ENCODE data around the gene ZKSCAN4. TPM values are rescaled to one million over a fixed set of nuclear protein-coding genes. Genes with fewer than 3 reads are reported as not detected.

ZKSCAN4 gene
- total RNA-seq, 2 experiments from 2014 or later = 5.7 to 6.1 TPM

- H3K36me3 Mint-ChIP-seq = peaks cover 7% of the 10 kb centered on the region
- peak overlapping the region; percentile 73 for H3K4me3 Mint-ChIP-seq
- DNase-seq (peak; percentile 64), ATAC-seq (peak; percentile 47)
- no peak overlapping the region for H3K27ac Mint-ChIP-seq
- peaks cover 34% of the 10 kb centered on the region for H3K4me1 Mint-ChIP-seq
- peaks cover 86% of the 10 kb centered on the region for H3K27me3 Mint-ChIP-seq
- CTCF ChIA-PET = interaction anchor here (0.8 to 0.9 kb wide), 2 partner anchors 107 to 144 kb away, joined by 3 read pairs; no protein-coding TSS in a partner anchor
- H3K9me3 Mint-ChIP-seq (ENCODE audit: low read depth) = no peaks in the 10 kb centered on the region
These were observed 40.1 kb downstream of the ZKSCAN4 start for GRCh38 chr6:28211840-28212509.

GRCh38 chr6:28209753-28210535, 42.1 kb downstream of the ZKSCAN4 start:
- no peak for ATAC-seq
- Mint-ChIP-seq H3K9me3 (ENCODE audit: low read depth) (peaks cover 6% of the 10 kb centered on the region), H3K36me3 (peaks cover 11% of the 10 kb centered on the region), H3K27me3 (peaks cover 89% of the 10 kb centered on the region), H3K4me3 (no peak overlapping the region), H3K27ac (no peak overlapping the region), H3K4me1 (peaks cover 34% of the 10 kb centered on the region)
- no peak for DNase-seq
- CTCF ChIA-PET = no interaction called here

- ATAC-seq (no peak), DNase-seq (no peak)
- Mint-ChIP-seq H3K27me3 (peaks cover 81% of the 10 kb centered on the region), H3K36me3 (peaks cover 11% of the 10 kb centered on the region), H3K27ac (no peak overlapping the region), H3K4me1 (peaks cover 32% of the 10 kb centered on the region), H3K4me3 (peak overlapping the region; percentile 68), H3K9me3 (ENCODE audit: low read depth) (peaks cover 6% of the 10 kb centered on the region)
- CTCF ChIA-PET = interaction anchor here (0.9 kb wide), 1 partner anchor 69 kb away, joined by 3 read pairs; no protein-coding TSS in a partner anchor
These were observed 43.9 kb downstream of the ZKSCAN4 start for GRCh38 chr6:28208111-28208659.

- CTCF ChIA-PET = interaction anchor here (0.9 kb wide), 1 partner anchor 68 kb away, joined by 3 read pairs; no protein-coding TSS in a partner anchor
- Mint-ChIP-seq H3K36me3 (peaks cover 11% of the 10 kb centered on the region), H3K4me1 (peaks cover 27% of the 10 kb centered on the region), H3K27ac (no peak overlapping the region), H3K27me3 (peaks cover 75% of the 10 kb centered on the region), H3K9me3 (ENCODE audit: low read depth) (peaks cover 6% of the 10 kb centered on the region), H3K4me3 (peak overlapping the region; percentile 68)
- ATAC-seq = peak; percentile 65
- DNase-seq = peak; percentile 56
These were observed 44.5 kb downstream of the ZKSCAN4 start for GRCh38 chr6:28207510-28208110.

- H3K9me3 Mint-ChIP-seq (ENCODE audit: low read depth) = peaks cover 6% of the 10 kb centered on the region
- H3K4me3 Mint-ChIP-seq = peak overlapping the region; percentile 68
- peaks cover 71% of the 10 kb centered on the region for H3K27me3 Mint-ChIP-seq
- H3K27ac Mint-ChIP-seq = no peak overlapping the region
- DNase-seq (no peak), ATAC-seq (no peak)
- CTCF ChIA-PET = interaction anchor here (0.9 kb wide), 1 partner anchor 68 kb away, joined by 3 read pairs; no protein-coding TSS in a partner anchor
- peaks cover 26% of the 10 kb centered on the region for H3K4me1 Mint-ChIP-seq
- peaks cover 11% of the 10 kb centered on the region for H3K36me3 Mint-ChIP-seq
These were observed 45.0 kb downstream of the ZKSCAN4 start for GRCh38 chr6:28206928-28207509.

GRCh38 chr6:28206527-28206926, 45.5 kb downstream of the ZKSCAN4 start:
- Mint-ChIP-seq H3K27me3 (peaks cover 70% of the 10 kb centered on the region), H3K36me3 (peaks cover 11% of the 10 kb centered on the region), H3K27ac (no peak overlapping the region), H3K9me3 (ENCODE audit: low read depth) (peaks cover 6% of the 10 kb centered on the region), H3K4me3 (no peak overlapping the region), H3K4me1 (peaks cover 22% of the 10 kb centered on the region)
- DNase-seq (no peak), ATAC-seq (no peak)
- CTCF ChIA-PET = no interaction called here

GRCh38 chr6:28205879-28206278, 46.2 kb downstream of the ZKSCAN4 start:
- H3K27ac Mint-ChIP-seq = no peak overlapping the region
- no peak for ATAC-seq
- DNase-seq = no peak

GRCh38 chr6:28203201-28203600, 48.9 kb downstream of the ZKSCAN4 start:
- Mint-ChIP-seq H3K36me3 (peaks cover 18% of the 10 kb centered on the region), H3K4me1 (peaks cover 18% of the 10 kb centered on the region), H3K4me3 (no peak overlapping the region), H3K9me3 (ENCODE audit: low read depth) (peaks cover 19% of the 10 kb centered on the region), H3K27ac (no peak overlapping the region), H3K27me3 (peaks cover 62% of the 10 kb centered on the region)
- CTCF ChIA-PET = no interaction called here
- ATAC-seq (no peak), DNase-seq (no peak)

More at GRCh38 chr6:28205879-28206278, 46.2 kb downstream of the ZKSCAN4 start:
- Mint-ChIP-seq H3K9me3 (ENCODE audit: low read depth) (peaks cover 6% of the 10 kb centered on the region), H3K27me3 (peaks cover 69% of the 10 kb centered on the region), H3K36me3 (peaks cover 11% of the 10 kb centered on the region), H3K4me1 (peaks cover 21% of the 10 kb centered on the region), H3K4me3 (no peak overlapping the region)
- CTCF ChIA-PET = no interaction called here

- CTCF ChIA-PET = no interaction called here
- H3K4me1 Mint-ChIP-seq = peaks cover 7% of the 10 kb centered on the region
- H3K36me3 Mint-ChIP-seq = peaks cover 11% of the 10 kb centered on the region
- DNase-seq (no peak), ATAC-seq (no peak)
- H3K27me3 Mint-ChIP-seq = peaks cover 41% of the 10 kb centered on the region
- peaks cover 18% of the 10 kb centered on the region for H3K9me3 Mint-ChIP-seq (ENCODE audit: low read depth)
- H3K4me3 Mint-ChIP-seq = no peak overlapping the region
- no peak overlapping the region for H3K27ac Mint-ChIP-seq
These were observed 52.0 kb downstream of the ZKSCAN4 start for GRCh38 chr6:28200020-28200419.

Other genes with a start within 250 kb of the ZKSCAN4 start
- under 1 TPM; 0.61 to 0.70 TPM for gene ZNF165, start 171.7 kb downstream of the ZKSCAN4 start, total RNA-seq
- 1 to 10 TPM; 4.6 to 7.5 TPM for gene ZSCAN16, start 127.7 kb downstream of the ZKSCAN4 start, total RNA-seq
- gene ZKSCAN8, start 110.4 kb downstream of the ZKSCAN4 start, total RNA-seq = 10 to 100 TPM; 21.4 to 21.8 TPM
- gene ZSCAN9, start 27.0 kb downstream of the ZKSCAN4 start, total RNA-seq = 10 to 100 TPM in 1 of 2 experiments, 1 to 10 TPM in 1; 7.0 to 11.6 TPM
- gene NKAPL, start 7.0 kb upstream of the ZKSCAN4 start, total RNA-seq = under 1 TPM in 1 of 2 experiments, not detected in 1; 0.26 TPM
- gene ZSCAN26, start 14.9 kb upstream of the ZKSCAN4 start, total RNA-seq = 10 to 100 TPM in 1 of 2 experiments, 1 to 10 TPM in 1; 7.8 to 11.7 TPM
- 1 to 10 TPM; 3.9 to 4.2 TPM for gene PGBD1, start 29.3 kb upstream of the ZKSCAN4 start, total RNA-seq
- 1 to 10 TPM; 1.0 to 1.7 TPM for gene ZSCAN31, start 83.9 kb upstream of the ZKSCAN4 start, total RNA-seq
- 1 to 10 TPM; 4.1 to 5.5 TPM for gene ZKSCAN3, start 97.7 kb upstream of the ZKSCAN4 start, total RNA-seq
- 1 to 10 TPM; 7.1 to 7.9 TPM for gene ZSCAN12, start 147.5 kb upstream of the ZKSCAN4 start, total RNA-seq
- gene ZSCAN23, start 191.2 kb upstream of the ZKSCAN4 start, total RNA-seq = under 1 TPM; 0.44 to 0.56 TPM